H9 (cell line): Measurements from ENCODE around the gene MC1R. TPM values are rescaled to one million over a fixed set of nuclear protein-coding genes. Genes with fewer than 3 reads are reported as not detected.
"Not testable (repeated sequence)": the region's sequence is repeated elsewhere in the genome, so short reads cannot be mapped to it uniquely, and the experiment has no call there.

Source experiments
- DNase-seq: peaks from one replicate; pipeline ENCODE4 v3.0.0-alpha.2; 2017
- H2AFZ ChIP-seq: one replicate; pipeline ENCODE4 v1.6.1; 2013; ENCODE audit warnings: mild to moderate bottlenecking, low read length, control low read depth, moderate library complexity
- H2AK5ac ChIP-seq: 2 replicates; pipeline ENCODE4 v1.6.1; 2013; ENCODE audit warnings: low read length, control low read depth, mixed read lengths; ENCODE audit not compliant: insufficient read length
- H2BK120ac ChIP-seq: one replicate; pipeline ENCODE4 v1.6.1; 2013; ENCODE audit warnings: low read depth, mild to moderate bottlenecking, low read length, control low read depth, inconsistent platforms; ENCODE audit not compliant: poor library complexity, severe bottlenecking
- H2BK12ac ChIP-seq: 2 replicates; pipeline ENCODE4 v1.6.1; 2013; ENCODE audit warnings: low read length, control low read depth, mixed read lengths, low read depth; ENCODE audit not compliant: insufficient read length
- H2BK15ac ChIP-seq: 2 replicates; pipeline ENCODE4 v1.6.1; 2013; ENCODE audit warnings: low read depth, low read length, control low read depth
- H2BK20ac ChIP-seq: one replicate; pipeline ENCODE4 v1.6.1; 2013; ENCODE audit warnings: low read depth, mild to moderate bottlenecking, low read length, control low read depth, inconsistent platforms; ENCODE audit not compliant: poor library complexity, severe bottlenecking
- H2BK5ac ChIP-seq: 2 replicates; pipeline ENCODE4 v1.6.1; 2013; ENCODE audit warnings: low read length, control low read depth, mixed read lengths; ENCODE audit not compliant: insufficient read length
- H3K14ac ChIP-seq: 2 replicates; pipeline ENCODE4 v1.6.1; 2013; ENCODE audit warnings: low read length, control low read depth; ENCODE audit not compliant: insufficient read depth
- H3K18ac ChIP-seq: 2 replicates; pipeline ENCODE4 v1.6.1; 2013; ENCODE audit warnings: low read depth, mild to moderate bottlenecking, mixed read lengths, low read length, control low read depth; ENCODE audit not compliant: insufficient read length
- H3K23ac ChIP-seq: 2 replicates; pipeline ENCODE4 v1.6.1; 2013; ENCODE audit warnings: low read length, control low read depth, mixed read lengths, low read depth; ENCODE audit not compliant: insufficient read length
- H3K23me2 ChIP-seq: 2 replicates; pipeline ENCODE4 v1.6.1; 2013; ENCODE audit warnings: low read depth, mild to moderate bottlenecking, mixed read lengths, low read length, control low read depth; ENCODE audit not compliant: insufficient read length, poor library complexity, severe bottlenecking
- H3K27ac ChIP-seq: 2 replicates; pipeline ENCODE4 v1.5.1; 2013; ENCODE audit warnings: low read length, control low read depth, mixed read lengths, low read depth; ENCODE audit not compliant: insufficient read length
- H3K27me3 ChIP-seq: 2 replicates; pipeline ENCODE4 v1.6.1; 2013; ENCODE audit warnings: low read length, control low read depth, inconsistent platforms; ENCODE audit not compliant: insufficient read depth
- H3K4ac ChIP-seq: 2 replicates; pipeline ENCODE4 v1.6.1; 2013; ENCODE audit warnings: low read depth, mild to moderate bottlenecking, control low read depth, inconsistent platforms, low read length, moderate library complexity
- H3K4me1 ChIP-seq: 2 replicates; pipeline ENCODE4 v1.6.1; 2013; ENCODE audit warnings: low read length, control low read depth, inconsistent platforms; ENCODE audit not compliant: insufficient read depth
- H3K4me2 ChIP-seq: 2 replicates; pipeline ENCODE4 v1.6.1; 2013; ENCODE audit warnings: low read length, control low read depth, mixed read lengths; ENCODE audit not compliant: insufficient read length, insufficient read depth
- H3K56ac ChIP-seq: 2 replicates; pipeline ENCODE4 v1.6.1; 2013; ENCODE audit warnings: low read depth, mild to moderate bottlenecking, mixed read lengths, low read length, control low read depth; ENCODE audit not compliant: insufficient read length
- H3K79me1 ChIP-seq: 2 replicates; pipeline ENCODE4 v1.6.1; 2013; ENCODE audit warnings: low read depth, mild to moderate bottlenecking, moderate library complexity, low read length, control low read depth, inconsistent platforms; ENCODE audit not compliant: insufficient read depth, poor library complexity, severe bottlenecking
- H3K79me2 ChIP-seq: 2 replicates; pipeline ENCODE4 v1.6.1; 2013; ENCODE audit warnings: low read length, control low read depth, inconsistent platforms; ENCODE audit not compliant: insufficient read depth
- H3K9ac ChIP-seq: 2 replicates; pipeline ENCODE4 v1.6.1; 2013; ENCODE audit warnings: low read length, control low read depth, mixed read lengths; ENCODE audit not compliant: insufficient read length; ENCODE audit errors: extremely low read depth
- H3K9me3 ChIP-seq: one replicate; pipeline ENCODE4 v1.6.1; 2013; ENCODE audit warnings: low read depth, low read length, inconsistent platforms; ENCODE audit not compliant: control insufficient read depth
- H3T11ph ChIP-seq: one replicate; pipeline ENCODE4 v1.6.1; 2013; ENCODE audit warnings: mild to moderate bottlenecking, low read length, control low read depth, inconsistent platforms
- H4K20me1 ChIP-seq: one replicate; pipeline ENCODE4 v1.6.1; 2013; ENCODE audit not compliant: control insufficient read depth, insufficient read length, insufficient read depth
- H4K5ac ChIP-seq: 2 replicates; pipeline ENCODE4 v1.6.1; 2013; ENCODE audit warnings: low read depth, mild to moderate bottlenecking, mixed read lengths, low read length, control low read depth; ENCODE audit not compliant: insufficient read length
- H4K8ac ChIP-seq: replicated peaks from 2 replicates; pipeline ENCODE4 v1.6.1; 2013; ENCODE audit warnings: low read length, control low read depth, mixed read lengths, low read depth; ENCODE audit not compliant: insufficient read length
- H4K91ac ChIP-seq: 2 replicates; pipeline ENCODE4 v1.6.1; 2013; ENCODE audit warnings: low read depth, mild to moderate bottlenecking, moderate library complexity, mixed read lengths, low read length, control low read depth; ENCODE audit not compliant: insufficient read length
- H3K27ac Mint-ChIP-seq, 3 experiments: 2 replicates in 2 of 3; 3 replicates in 1 of 3; pipeline ENCODE4 v1.8.0; 2020 to 2021; ENCODE audit warnings: mixed read lengths in 3 of 3, mild to moderate bottlenecking in 1 of 3, moderate library complexity in 1 of 3
- H3K27me3 Mint-ChIP-seq: 2 replicates; pipeline ENCODE4 v1.8.0; 2021; ENCODE audit warnings: low read depth, mild to moderate bottlenecking, moderate library complexity, mixed read lengths
- H3K36me3 Mint-ChIP-seq, 3 experiments: 2 replicates in 2 of 3; 3 replicates in 1 of 3; pipeline ENCODE4 v1.8.0; 2020 to 2021; ENCODE audit warnings: low read depth in 3 of 3, mixed read lengths in 3 of 3; ENCODE audit not compliant: insufficient read depth in 1 of 3
- H3K4me1 Mint-ChIP-seq, 2 experiments: 2 replicates each; pipeline ENCODE4 v1.8.0; 2020; ENCODE audit warnings: mixed read lengths in 2 of 2
- H3K4me3 Mint-ChIP-seq, 2 experiments: 2 replicates in 1 of 2; 3 replicates in 1 of 2; pipeline ENCODE4 v1.8.0; 2020 to 2021; ENCODE audit warnings: mild to moderate bottlenecking in 2 of 2, mixed read lengths in 2 of 2, moderate library complexity in 1 of 2
- H3K9me3 Mint-ChIP-seq, 2 experiments: 2 replicates in 1 of 2; 3 replicates in 1 of 2; pipeline ENCODE4 v1.8.0; 2020; ENCODE audit warnings: mild to moderate bottlenecking in 2 of 2, mixed read lengths in 2 of 2, moderate library complexity in 1 of 2
- WGBS: extraction: QIAGEN DNeasy Blood & Tissue Kit; methylation state at CpG from one replicate; pipeline ENCODE4 v1.1.7; 2013; ENCODE audit warnings: missing lambda C conversion rate, low lambda C conversion rate, mixed read lengths; ENCODE audit not compliant: insufficient read length; ENCODE audit errors: extremely low coverage; 5-methylcytosine and 5-hydroxymethylcytosine counted together
- total RNA-seq: library from RNA; stranded (reverse); gene quantifications from 2 replicates; pipeline ENCODE4 v1.2.1, GENCODE V29; 2021

Gene MC1R
- total RNA-seq, 1 experiment from 2014 or later, result 4.7 TPM

DNA sequence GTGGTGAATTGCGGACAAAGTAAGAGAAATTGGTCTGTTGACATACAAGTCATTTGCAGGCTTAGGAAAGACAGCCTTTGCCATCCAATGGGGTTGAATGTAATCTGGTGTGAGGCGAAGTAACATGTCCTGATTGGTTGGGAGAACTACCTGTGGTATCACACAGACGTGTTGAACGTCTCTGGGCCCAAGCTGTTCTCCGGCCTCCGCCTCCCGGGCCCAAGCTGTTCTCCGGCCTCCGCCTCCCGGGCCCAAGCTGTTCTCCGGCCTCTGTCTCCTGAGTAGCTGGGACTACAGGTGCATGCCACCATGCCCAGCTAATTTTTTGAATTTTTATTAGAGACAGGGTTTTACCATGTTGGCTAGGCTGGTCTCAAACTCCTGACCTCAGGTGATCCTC is 49.4 kb downstream of the MC1R start:
- not testable (repeated sequence) for DNase-seq, H2BK20ac ChIP-seq, H2BK15ac ChIP-seq, H3K9me3 ChIP-seq, H3K79me1 ChIP-seq, H3K4me2 ChIP-seq, H3K27me3 ChIP-seq, H4K20me1 ChIP-seq, H2AK5ac ChIP-seq, H3K79me2 ChIP-seq, H4K5ac ChIP-seq, H2AFZ ChIP-seq, H3K4me1 Mint-ChIP-seq, H4K91ac ChIP-seq, H4K8ac ChIP-seq, H3K23ac ChIP-seq, H3K4ac ChIP-seq, H2BK5ac ChIP-seq, H2BK12ac ChIP-seq, H3K56ac ChIP-seq, H3K14ac ChIP-seq, H3T11ph ChIP-seq, H3K4me1 ChIP-seq, H3K9ac ChIP-seq, H3K4me3 Mint-ChIP-seq, H3K18ac ChIP-seq, H3K27ac Mint-ChIP-seq, H2BK120ac ChIP-seq, H3K27ac ChIP-seq, H3K23me2 ChIP-seq
- no CpG with 5 or more reads among the region's 11 CpGs for WGBS
- H3K27me3 Mint-ChIP-seq, result peaks cover 20% of the 10 kb centered on the region
- H3K36me3 Mint-ChIP-seq, result peaks cover 22 to 36% (median 32%) of the 10 kb centered on the region in 3 experiments
- peaks cover 16 to 22% of the 10 kb centered on the region in 2 experiments for H3K9me3 Mint-ChIP-seq
